GM13976 (cell line): ENCODE data around the gene NR3C2.

Source experiments
- DNase-seq: peaks from one replicate; pipeline ENCODE4 v3.0.0; 2012; ENCODE audit warnings: low spot score
- in situ Hi-C: fragments of 300-500 bp; cut with MboI; formaldehyde crosslinking; loops from one replicate; pipeline ENCODE4 v1.12.0; 2022; ENCODE audit warnings: low sequenced_read_pairs, mixed read lengths, inconsistent platforms; ENCODE audit not compliant: unreplicated experiment
- TF ChIP-seq, protein P1 (sequence below): IDR thresholded peaks from 2 replicates; pipeline ENCODE4 v1.5.1; 2012; ENCODE audit warnings: borderline replicate concordance, mild to moderate bottlenecking; ENCODE audit not compliant: insufficient read depth; ENCODE audit errors: extremely low read depth, missing control alignments, control extremely low read depth

The NR3C2 gene

DNA sequence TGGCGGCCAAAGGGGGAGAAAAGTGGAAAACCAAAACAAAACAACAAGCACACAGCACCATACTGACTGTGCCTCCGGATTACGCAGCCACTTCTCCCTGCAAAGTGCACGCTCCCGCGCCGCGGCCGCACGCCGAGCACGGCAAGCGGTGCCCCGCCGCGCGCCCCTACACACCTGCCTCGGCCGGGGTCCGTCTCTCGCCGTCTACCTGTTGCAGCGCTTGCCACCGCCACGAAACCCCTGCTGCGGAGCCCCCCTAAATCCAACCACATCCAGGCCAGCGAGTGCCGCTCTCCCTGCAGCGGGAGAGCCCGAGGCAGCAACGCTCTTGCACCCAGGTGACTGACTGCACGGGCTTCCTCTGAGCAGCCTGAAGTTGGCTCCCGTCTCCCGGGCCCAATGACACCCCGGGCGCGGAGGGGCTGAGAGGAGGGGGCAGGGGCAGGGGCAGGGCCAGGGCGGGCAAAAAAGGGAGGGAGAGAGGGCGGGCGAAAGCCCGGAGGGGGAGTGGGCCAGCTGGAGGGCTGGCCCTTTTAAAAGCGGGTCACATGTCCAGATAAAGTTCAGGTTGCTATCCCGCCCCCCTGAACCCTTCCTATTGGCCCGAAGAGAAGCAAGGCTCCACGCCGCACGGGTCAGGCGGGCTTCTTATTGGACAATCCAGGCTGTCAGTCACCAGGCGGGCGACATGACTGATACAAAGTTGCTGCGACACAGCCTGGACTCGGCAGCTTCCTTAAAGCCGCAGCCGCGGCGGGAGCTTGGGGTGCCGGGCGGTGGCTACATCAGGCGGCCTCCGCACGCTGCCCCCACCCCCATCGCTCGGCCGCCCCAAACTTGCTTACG, at the start of gene NR3C2:
NR3C2 (minus strand) TSS at position 429 of the 846 bp plus-strand sequence.
- DNase-seq: peak; percentile 99
- TF ChIP-seq, protein P1, sequence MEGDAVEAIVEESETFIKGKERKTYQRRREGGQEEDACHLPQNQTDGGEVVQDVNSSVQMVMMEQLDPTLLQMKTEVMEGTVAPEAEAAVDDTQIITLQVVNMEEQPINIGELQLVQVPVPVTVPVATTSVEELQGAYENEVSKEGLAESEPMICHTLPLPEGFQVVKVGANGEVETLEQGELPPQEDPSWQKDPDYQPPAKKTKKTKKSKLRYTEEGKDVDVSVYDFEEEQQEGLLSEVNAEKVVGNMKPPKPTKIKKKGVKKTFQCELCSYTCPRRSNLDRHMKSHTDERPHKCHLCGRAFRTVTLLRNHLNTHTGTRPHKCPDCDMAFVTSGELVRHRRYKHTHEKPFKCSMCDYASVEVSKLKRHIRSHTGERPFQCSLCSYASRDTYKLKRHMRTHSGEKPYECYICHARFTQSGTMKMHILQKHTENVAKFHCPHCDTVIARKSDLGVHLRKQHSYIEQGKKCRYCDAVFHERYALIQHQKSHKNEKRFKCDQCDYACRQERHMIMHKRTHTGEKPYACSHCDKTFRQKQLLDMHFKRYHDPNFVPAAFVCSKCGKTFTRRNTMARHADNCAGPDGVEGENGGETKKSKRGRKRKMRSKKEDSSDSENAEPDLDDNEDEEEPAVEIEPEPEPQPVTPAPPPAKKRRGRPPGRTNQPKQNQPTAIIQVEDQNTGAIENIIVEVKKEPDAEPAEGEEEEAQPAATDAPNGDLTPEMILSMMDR: no peak
- in situ Hi-C loops: no loop called here

DNA sequence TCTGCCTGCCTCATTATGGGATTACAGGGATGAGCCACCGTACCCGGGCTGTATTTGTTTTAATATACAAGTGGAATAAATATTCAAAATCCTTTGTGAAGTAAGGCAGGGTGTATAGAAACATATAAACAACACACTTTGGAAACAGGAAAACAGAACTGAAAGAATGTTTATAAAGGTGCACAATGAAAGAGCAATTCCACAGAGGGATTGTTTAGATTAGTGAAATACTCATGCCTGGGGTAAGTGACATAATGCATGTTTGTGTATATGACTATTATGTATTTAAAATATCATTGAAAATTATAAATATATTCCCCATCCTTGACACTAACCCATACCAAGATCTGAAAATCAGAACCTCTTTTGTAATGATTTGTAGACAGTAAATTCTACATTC, 45.0 kb upstream of the NR3C2 start:
- DNase-seq: no peak
- in situ Hi-C loops: no loop called here
- TF ChIP-seq, protein P1: no peak

DNA sequence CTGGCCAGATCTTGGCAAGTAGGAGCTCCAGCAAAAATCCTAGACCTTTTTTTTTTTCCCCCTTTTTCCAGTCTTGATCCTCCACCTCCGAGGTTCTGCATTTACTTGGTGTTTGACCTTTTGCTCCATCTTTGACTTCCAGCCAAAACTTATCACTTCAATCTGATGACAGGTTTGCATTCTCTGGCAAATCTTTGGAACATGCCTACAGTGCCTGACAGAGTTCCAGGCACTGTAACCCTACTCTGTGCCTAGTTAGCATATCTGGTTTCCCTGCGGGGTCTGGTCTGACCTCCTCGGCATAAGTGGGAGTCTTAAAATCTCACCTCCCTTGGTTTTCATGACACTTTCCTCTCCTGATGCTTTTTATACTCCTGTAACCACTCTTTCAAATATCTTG, 39.4 kb upstream of the NR3C2 start:
- in situ Hi-C loops: no loop called here
- TF ChIP-seq, protein P1: no peak

DNA sequence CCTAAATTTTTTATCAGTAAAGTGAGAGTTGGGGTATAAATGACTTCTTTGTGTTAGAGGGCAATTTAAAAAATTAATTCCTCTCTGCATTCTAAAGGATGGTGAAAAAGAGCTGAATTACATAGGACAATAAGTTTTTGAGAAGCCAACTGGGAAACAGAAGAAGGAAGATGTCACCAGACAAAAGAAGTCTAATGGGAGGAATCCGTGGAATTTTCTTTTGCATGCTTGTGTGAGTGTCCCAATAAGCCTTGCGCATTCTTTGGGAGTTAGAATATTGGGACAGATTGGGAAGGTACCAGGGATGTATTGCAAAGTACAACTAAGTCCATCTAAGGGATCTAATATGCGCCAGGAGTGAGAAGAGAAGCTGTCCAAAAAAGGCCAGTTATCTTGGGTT, 35.1 kb upstream of the NR3C2 start:
- in situ Hi-C loops: no loop called here
- TF ChIP-seq, protein P1: no peak
- DNase-seq: no peak

More for the DNA sequence above, 39.4 kb upstream of the NR3C2 start:
- no peak for DNase-seq

DNA sequence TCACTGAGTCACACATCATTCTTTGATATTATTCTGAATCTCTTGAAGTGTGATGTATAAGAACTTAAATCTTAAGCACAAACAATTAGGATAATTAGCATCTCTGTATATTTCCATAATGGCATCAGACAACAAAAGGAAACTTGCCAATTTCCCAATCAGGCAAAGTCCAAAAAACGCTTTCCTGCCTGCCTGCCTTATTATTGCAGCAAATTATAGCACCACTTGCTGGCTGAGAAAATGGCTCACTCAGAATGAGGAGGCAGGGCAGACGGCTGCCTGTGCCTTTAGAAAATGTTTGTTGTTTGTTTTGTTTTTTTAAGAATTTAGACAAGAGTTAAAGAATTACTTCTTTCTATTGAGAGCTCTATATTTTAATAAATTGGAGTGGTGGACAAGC, 27.7 kb upstream of the NR3C2 start:
- TF ChIP-seq, protein P1: no peak
- DNase-seq: no peak
- in situ Hi-C loops: no loop called here

DNA sequence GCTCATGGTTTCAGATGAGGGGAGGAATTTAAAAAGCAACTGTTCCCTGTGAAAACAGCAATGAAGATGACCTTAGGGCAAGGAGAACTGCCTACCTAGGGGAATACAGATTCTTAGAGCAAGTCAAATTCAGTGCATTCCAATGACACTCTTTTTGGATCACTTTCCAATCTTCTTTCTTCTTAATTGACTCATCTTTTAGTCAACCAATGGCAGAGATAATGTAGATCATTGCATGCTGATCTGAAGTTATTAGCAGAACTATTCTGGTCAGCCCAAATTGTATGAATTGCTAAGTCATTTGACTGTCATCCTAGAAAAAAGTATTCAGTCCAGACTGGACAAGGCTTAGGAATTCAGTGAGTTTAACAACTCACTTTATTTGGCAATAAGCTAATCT, 12.6 kb upstream of the NR3C2 start:
- TF ChIP-seq, protein P1: no peak
- in situ Hi-C loops: no loop called here
- no peak for DNase-seq

DNA sequence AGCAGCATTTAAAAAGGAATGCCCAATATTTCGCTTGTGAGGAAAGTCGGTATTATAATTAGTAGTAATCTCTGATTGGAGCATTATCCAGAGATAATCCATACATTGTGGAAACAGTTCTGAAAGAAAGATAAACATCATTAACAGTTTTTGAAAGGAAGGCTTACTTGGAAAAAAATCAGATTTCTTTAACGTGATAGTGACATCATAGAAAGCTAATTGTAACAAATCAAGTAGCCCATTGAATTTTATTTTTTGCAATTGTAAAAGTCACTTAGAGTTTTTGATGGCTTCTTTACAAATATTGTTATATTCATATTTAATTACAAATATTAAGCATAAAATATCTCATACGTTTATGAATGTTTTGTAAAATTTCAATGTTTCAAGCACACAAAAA, 11.6 kb upstream of the NR3C2 start:
- TF ChIP-seq, protein P1: no peak
- no peak for DNase-seq
- in situ Hi-C loops: no loop called here
